ENCODE data around the gene CPNE4. TPM values are rescaled to one million over a fixed set of nuclear protein-coding genes. Genes with fewer than 3 reads are reported as not detected.

CPNE4 gene
- total and polyA plus RNA-seq, 2 donors from 2014 or later, result 0.79 to 1.2 TPM

- TF ChIP-seq CTCF (IDR thresholded peaks at IDR 0.05; ENCODE audit: borderline replicate concordance, extremely low read depth, insufficient read depth), result no peak
- intact Hi-C loops (cut with DNase I), result no loop called here
Observed at GRCh38 chr3:131743126-131743525, 291.7 kb downstream of the CPNE4 start.

DNA sequence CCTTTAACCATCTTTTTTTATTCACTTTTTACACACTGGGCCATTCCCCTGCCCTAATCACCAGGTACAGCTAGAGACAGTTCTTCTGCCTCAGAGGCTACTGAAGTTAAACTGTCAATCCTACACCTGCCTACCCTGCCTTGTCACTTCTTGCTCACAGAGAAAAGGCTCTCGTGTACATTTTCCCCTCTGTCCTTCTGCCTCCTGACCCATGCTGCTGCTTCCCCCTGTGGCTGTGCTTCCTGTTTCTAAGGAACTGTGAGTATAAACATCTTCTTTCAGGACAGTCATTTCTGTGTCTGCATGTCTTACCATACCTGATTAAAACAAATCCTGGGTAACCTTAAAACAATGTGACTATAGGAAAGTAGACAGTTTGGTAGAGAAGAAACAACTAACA is 295.6 kb downstream of the CPNE4 start:
- no peak for TF ChIP-seq CTCF (IDR thresholded peaks at IDR 0.05; ENCODE audit: borderline replicate concordance, extremely low read depth, insufficient read depth)
- Histone ChIP-seq H3K27me3 (ENCODE audit: control insufficient read depth, insufficient read depth, low read length) (no peaks in the 10 kb centered on the region), H3K27ac (ENCODE audit: low read depth in 2 of 2, low read length in 2 of 2) (no peak overlapping the region), H3K4me3 (ENCODE audit: low read length in 3 of 3) (no peak overlapping the region), H3K9me3 (ENCODE audit: control insufficient read depth in 2 of 3, insufficient read depth in 1 of 3, low read length in 3 of 3) (no peaks in the 10 kb centered on the region), H3K4me1 (ENCODE audit: control insufficient read depth in 2 of 3, insufficient read depth in 2 of 3, low read depth in 1 of 3, low read length in 3 of 3) (no peaks in the 10 kb centered on the region), H3K36me3 (ENCODE audit: control insufficient read depth in 2 of 3, insufficient read depth in 3 of 3, low read length in 3 of 3) (no peaks in the 10 kb centered on the region), H3K9ac (ENCODE audit: low read length in 3 of 3) (no peak overlapping the region)
- FAIRE-seq (no peak), DNase-seq (no peak)
- intact Hi-C loops (cut with DNase I), result no loop called here

More at GRCh38 chr3:131743126-131743525, 291.7 kb downstream of the CPNE4 start:
- Histone ChIP-seq H3K4me1 (ENCODE audit: control insufficient read depth in 2 of 3, insufficient read depth in 2 of 3, low read depth in 1 of 3, low read length in 3 of 3) (no peaks in the 10 kb centered on the region), H3K27me3 (ENCODE audit: control insufficient read depth, insufficient read depth, low read length) (no peaks in the 10 kb centered on the region), H3K9ac (ENCODE audit: low read length in 3 of 3) (no peak overlapping the region), H3K9me3 (ENCODE audit: control insufficient read depth in 2 of 3, insufficient read depth in 1 of 3, low read length in 3 of 3) (no peaks in the 10 kb centered on the region), H3K27ac (ENCODE audit: low read depth in 2 of 2, low read length in 2 of 2) (no peak overlapping the region), H3K36me3 (ENCODE audit: control insufficient read depth in 2 of 3, insufficient read depth in 3 of 3, low read length in 3 of 3) (no peaks in the 10 kb centered on the region), H3K4me3 (ENCODE audit: low read length in 3 of 3) (no peak overlapping the region)
- DNase-seq, result no peak
- FAIRE-seq, result no peak

DNA sequence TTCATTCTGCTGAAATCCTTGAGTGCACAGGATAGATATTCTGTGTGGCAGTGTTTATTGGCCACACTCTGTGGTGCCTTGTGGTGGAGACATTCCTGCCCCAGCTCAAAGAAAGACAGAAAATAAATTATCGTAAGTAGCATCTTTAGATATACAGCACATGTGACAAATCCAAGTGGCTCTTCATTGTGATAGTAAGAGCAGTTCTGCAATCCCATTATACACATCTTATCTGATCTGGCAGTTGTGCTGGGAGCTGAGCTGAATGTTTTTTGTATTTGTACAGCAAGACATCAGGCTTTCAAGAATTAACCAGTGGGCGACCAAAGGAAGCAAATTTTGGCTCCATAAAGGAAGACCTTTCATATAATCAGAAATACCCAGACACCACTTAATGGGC is 296.7 kb downstream of the CPNE4 start:
- Histone ChIP-seq H3K4me1 (ENCODE audit: control insufficient read depth in 2 of 3, insufficient read depth in 2 of 3, low read depth in 1 of 3, low read length in 3 of 3) (no peaks in the 10 kb centered on the region), H3K4me3 (ENCODE audit: low read length in 3 of 3) (no peak overlapping the region), H3K36me3 (ENCODE audit: control insufficient read depth in 2 of 3, insufficient read depth in 3 of 3, low read length in 3 of 3) (no peaks in the 10 kb centered on the region), H3K9me3 (ENCODE audit: control insufficient read depth in 2 of 3, insufficient read depth in 1 of 3, low read length in 3 of 3) (no peaks in the 10 kb centered on the region), H3K9ac (ENCODE audit: low read length in 3 of 3) (no peak overlapping the region), H3K27ac (ENCODE audit: low read depth in 2 of 2, low read length in 2 of 2) (no peak overlapping the region), H3K27me3 (ENCODE audit: control insufficient read depth, insufficient read depth, low read length) (no peaks in the 10 kb centered on the region)
- intact Hi-C loops (cut with DNase I), result no loop called here
- DNase-seq (no peak), FAIRE-seq (no peak)
- TF ChIP-seq CTCF (IDR thresholded peaks at IDR 0.05; ENCODE audit: borderline replicate concordance, extremely low read depth, insufficient read depth), result no peak

- no peaks in the 10 kb centered on the region for H3K27me3 ChIP-seq (ENCODE audit: control insufficient read depth, insufficient read depth, low read length)
- TF ChIP-seq CTCF (IDR thresholded peaks at IDR 0.05; ENCODE audit: borderline replicate concordance, extremely low read depth, insufficient read depth), result no peak
- H3K4me3 ChIP-seq (ENCODE audit: low read length in 3 of 3), result no peak overlapping the region
- no peak for DNase-seq
- H3K9ac ChIP-seq (ENCODE audit: low read length in 3 of 3), result no peak overlapping the region
- no peaks in the 10 kb centered on the region for H3K36me3 ChIP-seq (ENCODE audit: control insufficient read depth in 2 of 3, insufficient read depth in 3 of 3, low read length in 3 of 3)
- H3K27ac ChIP-seq (ENCODE audit: low read depth in 2 of 2, low read length in 2 of 2), result no peak overlapping the region
- H3K4me1 ChIP-seq (ENCODE audit: control insufficient read depth in 2 of 3, insufficient read depth in 2 of 3, low read depth in 1 of 3, low read length in 3 of 3), result no peaks in the 10 kb centered on the region
- FAIRE-seq, result no peak
- no peaks in the 10 kb centered on the region for H3K9me3 ChIP-seq (ENCODE audit: control insufficient read depth in 2 of 3, insufficient read depth in 1 of 3, low read length in 3 of 3)
- intact Hi-C loops (cut with DNase I), result no loop called here
Observed at GRCh38 chr3:131735544-131735943, 299.3 kb downstream of the CPNE4 start.

Data from kidney (tissue), 14 donors.